Right atrium auricular region (tissue), 2 donors: ENCODE measurements around the gene COL3A1. TPM values are rescaled to one million over a fixed set of nuclear protein-coding genes. Genes with fewer than 3 reads are reported as not detected.

ENCODE experiments used
- DNase-seq: peaks from one replicate; pipeline ENCODE4 v3.0.0-alpha.2; 2019; ENCODE audit warnings: low spot score
- H3K27ac ChIP-seq, 2 donors: fragments of 200-600 bp; sonication (generic); 1 replicate in 1 of 2; 2 replicates in 1 of 2; pipeline ENCODE4 v1.5.1; 2016 to 2019
- H3K27me3 ChIP-seq, 2 donors: fragments of 200-600 bp; sonication (generic); one replicate each; pipeline versions ENCODE4 v1.5.1 to v1.6.0; 2017 to 2019
- H3K36me3 ChIP-seq: fragments of 200-600 bp; sonication (generic); one replicate; pipeline ENCODE4 v1.5.1; 2016
- H3K4me1 ChIP-seq, 2 donors: fragments of 200-600 bp; sonication (generic); one replicate each; pipeline versions ENCODE4 v1.5.1 to v1.6.0; 2017 to 2019
- H3K4me3 ChIP-seq, 2 donors: fragments of 200-600 bp; sonication (generic); 1 replicate in 1 of 2; 2 replicates in 1 of 2; pipeline ENCODE4 v1.5.1; 2017 to 2019; ENCODE audit warnings: mild to moderate bottlenecking in 1 of 2, moderate library complexity in 1 of 2
- H3K9me3 ChIP-seq, 2 donors: fragments of 200-600 bp; sonication (generic); one replicate each; pipeline ENCODE4 v1.5.1; 2019
- CTCF ChIP-seq, 2 donors: fragments of 200-600 bp; sonication (generic); IDR thresholded peaks; one replicate each; pipeline ENCODE4 v1.5.1; 2019; ENCODE audit warnings: antibody characterized with exemption in 2 of 2
- total RNA-seq, 2 donors: library from RNA; depleted of rRNA; stranded (reverse); fragments of >200 nt; gene quantifications; one replicate each; pipeline ENCODE4 v1.1.0, GENCODE V29; 2016

COL3A1 gene
- total RNA-seq, 2 donors from 2014 or later = 86.4 to 608 TPM

DNA sequence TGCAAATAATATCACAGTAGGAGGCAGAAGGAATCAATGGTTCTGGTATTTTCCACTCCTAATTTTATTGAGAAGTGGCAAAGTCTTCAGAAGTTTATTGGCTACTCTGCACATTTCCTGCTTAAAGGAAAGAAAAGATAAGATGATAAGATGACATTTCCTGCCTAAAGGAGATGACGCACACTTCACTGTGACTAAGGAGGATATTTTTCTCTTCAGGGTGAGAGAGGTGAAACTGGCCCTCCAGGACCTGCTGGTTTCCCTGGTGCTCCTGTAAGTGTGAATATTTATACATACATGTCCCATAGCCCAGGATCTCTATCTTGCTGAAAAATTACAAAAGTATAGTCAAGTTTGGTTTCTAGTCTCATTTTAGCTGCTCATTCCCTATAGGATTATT is 27.9 kb downstream of the COL3A1 start:
- H3K4me1 ChIP-seq = no peaks in the 10 kb centered on the region
- no peak overlapping the region for H3K4me3 ChIP-seq
- H3K27ac ChIP-seq = peak overlapping the region in 1 of 2 donors; percentile 29
- DNase-seq = no peak
- no peaks in the 10 kb centered on the region for H3K27me3 ChIP-seq
- H3K9me3 ChIP-seq = no peaks in the 10 kb centered on the region
- H3K36me3 ChIP-seq = peaks cover 47% of the 10 kb centered on the region
- no peak for TF ChIP-seq CTCF (IDR thresholded peaks at IDR 0.05)

- no peak for TF ChIP-seq CTCF (IDR thresholded peaks at IDR 0.05)
- no peak overlapping the region for H3K27ac ChIP-seq
- H3K4me1 ChIP-seq = no peaks in the 10 kb centered on the region
- H3K27me3 ChIP-seq = no peaks in the 10 kb centered on the region
- peaks cover 24% of the 10 kb centered on the region for H3K36me3 ChIP-seq
- H3K9me3 ChIP-seq = no peaks in the 10 kb centered on the region
- no peak overlapping the region for H3K4me3 ChIP-seq
- no peak for DNase-seq
Measured at GRCh38 chr2:189008555-189009262, 34.5 kb downstream of the COL3A1 start.

GRCh38 chr2:189010536-189010935 is 36.4 kb downstream of the COL3A1 start:
- TF ChIP-seq CTCF (IDR thresholded peaks at IDR 0.05) = no peak
- Histone ChIP-seq H3K36me3 (peaks cover 24% of the 10 kb centered on the region), H3K27ac (no peak overlapping the region), H3K27me3 (no peaks in the 10 kb centered on the region), H3K9me3 (no peaks in the 10 kb centered on the region), H3K4me3 (no peak overlapping the region), H3K4me1 (no peaks in the 10 kb centered on the region)
- DNase-seq = no peak

GRCh38 chr2:189012351-189012750 is 38.2 kb downstream of the COL3A1 start:
- H3K27me3 ChIP-seq = no peaks in the 10 kb centered on the region
- TF ChIP-seq CTCF (IDR thresholded peaks at IDR 0.05) = no peak
- no peak overlapping the region for H3K4me3 ChIP-seq
- DNase-seq = no peak
- peaks cover 17% of the 10 kb centered on the region for H3K36me3 ChIP-seq
- H3K9me3 ChIP-seq = no peaks in the 10 kb centered on the region
- no peak overlapping the region for H3K27ac ChIP-seq
- H3K4me1 ChIP-seq = no peaks in the 10 kb centered on the region

DNA sequence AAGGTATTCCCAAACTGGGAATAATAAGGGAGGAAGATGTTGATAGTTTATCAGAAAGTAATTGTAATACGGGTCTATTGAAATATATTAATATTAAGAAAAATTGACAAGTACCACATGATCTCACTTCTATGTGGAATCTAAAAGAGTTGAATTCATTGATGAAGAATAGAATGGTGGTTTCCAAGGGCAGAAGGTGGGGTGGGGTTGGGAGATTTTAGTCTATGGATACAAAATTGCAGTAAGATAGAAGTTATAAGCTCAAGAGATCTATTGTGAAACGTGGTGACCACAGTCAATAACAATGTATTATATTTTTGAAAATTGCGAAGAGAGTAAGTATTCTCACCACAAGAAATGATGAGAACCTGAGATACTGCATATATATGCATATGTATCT is 38.9 kb downstream of the COL3A1 start:
- DNase-seq = no peak
- H3K4me3 ChIP-seq = no peak overlapping the region
- H3K4me1 ChIP-seq = no peaks in the 10 kb centered on the region
- H3K27me3 ChIP-seq = no peaks in the 10 kb centered on the region
- TF ChIP-seq CTCF (IDR thresholded peaks at IDR 0.05) = no peak
- peaks cover 17% of the 10 kb centered on the region for H3K36me3 ChIP-seq
- no peak overlapping the region for H3K27ac ChIP-seq
- H3K9me3 ChIP-seq = no peaks in the 10 kb centered on the region
